GM18520 (cell line): ENCODE results near the gene FLRT2.

Experiments used
- ATAC-seq: cut with Tn5 transposase; IDR thresholded peaks from one replicate; pipeline ENCODE4 v1.9.1; 2021; ENCODE audit not compliant: unreplicated experiment

FLRT2 gene

DNA sequence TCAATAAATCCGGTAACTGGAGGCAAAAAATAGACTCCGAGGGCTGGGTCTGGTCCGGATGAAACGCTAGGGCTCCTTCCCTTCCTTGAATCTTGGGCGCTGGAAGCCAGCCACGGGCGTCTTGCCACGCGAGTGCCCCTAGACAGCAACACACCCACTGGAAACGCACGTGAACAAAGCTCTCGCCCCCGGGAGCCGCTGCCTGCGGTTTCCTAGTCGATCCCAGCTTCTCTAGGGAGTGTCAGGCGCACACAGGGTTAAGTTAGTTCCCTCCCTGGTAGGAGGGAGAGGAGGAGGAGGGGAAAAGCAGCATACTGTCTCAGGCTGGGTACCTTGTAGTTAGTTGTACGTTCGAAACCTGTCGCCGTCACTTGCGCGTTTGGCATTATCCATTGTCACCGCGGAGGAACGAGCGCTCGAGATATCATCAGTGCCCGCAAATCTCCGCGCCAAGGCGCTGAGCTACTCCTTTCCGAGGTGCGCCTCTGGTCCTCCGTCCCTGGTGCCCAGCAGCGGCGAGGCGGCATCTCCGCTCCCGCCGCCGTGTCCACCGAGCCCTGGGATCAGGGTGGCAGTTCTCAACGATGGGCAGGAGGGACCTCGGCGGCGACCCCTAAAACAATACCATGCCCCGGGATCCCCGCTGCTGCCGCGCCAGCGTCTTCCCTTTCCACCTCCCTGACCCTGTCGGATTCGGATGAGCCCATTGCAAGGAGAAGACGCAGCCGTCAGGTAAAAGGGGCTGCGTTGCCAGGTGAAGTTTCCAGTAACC lies at the start of gene FLRT2:
Gene FLRT2 (plus strand): TSS at position 342 of the 772 bp plus-strand sequence. CDS start 91,371 bp downstream, outside the sequence.
- ATAC-seq = no peak

DNA sequence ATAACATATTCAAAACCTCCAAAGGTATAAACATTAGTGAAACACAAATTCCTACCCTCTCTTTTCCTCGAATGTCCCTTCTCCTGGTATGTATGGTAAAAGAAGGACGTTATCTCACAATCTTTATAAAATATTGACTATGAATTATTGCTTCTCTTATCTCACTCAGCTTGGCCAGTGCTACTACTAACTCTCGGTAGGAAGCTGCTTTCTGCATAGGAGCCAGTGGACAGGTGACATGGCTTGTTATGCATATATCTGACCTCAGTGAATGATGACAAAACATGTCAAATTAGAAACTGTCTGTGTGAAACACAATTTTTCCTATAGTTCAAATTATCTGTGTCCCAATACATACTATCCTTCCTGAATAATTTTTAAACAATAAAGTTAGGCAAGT lies 48.5 kb upstream of the FLRT2 start:
- no peak for ATAC-seq

DNA sequence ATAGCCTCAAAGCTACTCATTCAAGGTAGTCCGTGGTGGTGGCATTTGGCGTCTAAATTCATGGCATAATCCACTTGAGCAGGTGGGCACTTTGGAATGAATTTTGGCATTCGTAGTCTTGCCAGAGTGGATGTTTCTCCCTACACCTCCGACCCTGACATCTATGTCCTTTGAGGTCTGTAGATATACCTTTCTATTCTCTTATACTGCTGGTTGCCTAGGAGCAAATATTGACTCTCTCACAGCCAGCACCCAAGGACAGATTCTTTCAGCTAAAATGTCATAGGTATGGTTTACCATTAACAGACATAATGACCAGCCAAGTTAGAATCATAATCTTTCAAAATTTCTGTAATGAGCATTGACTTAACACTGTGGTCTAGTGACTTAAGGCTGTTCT lies 47.4 kb upstream of the FLRT2 start:
- no peak for ATAC-seq

DNA sequence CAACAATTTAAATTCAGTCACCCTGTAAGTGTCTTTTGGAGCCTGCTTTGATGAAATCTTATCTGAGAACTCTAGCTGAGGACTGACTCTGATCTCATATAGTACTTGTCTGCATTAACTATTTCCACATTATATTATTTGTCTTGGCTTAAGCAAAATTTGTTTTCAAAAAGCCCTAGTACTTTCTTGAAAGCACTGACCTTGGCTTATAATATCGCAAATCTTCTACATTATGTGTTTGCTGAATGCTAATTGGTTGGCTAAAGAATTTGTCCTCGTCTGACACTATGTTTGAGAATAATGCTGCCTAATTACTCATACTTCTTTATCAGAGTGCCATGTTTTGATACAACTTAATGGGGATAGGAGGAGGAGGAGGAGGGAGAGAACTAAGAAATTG lies 46.9 kb upstream of the FLRT2 start:
- no peak for ATAC-seq

DNA sequence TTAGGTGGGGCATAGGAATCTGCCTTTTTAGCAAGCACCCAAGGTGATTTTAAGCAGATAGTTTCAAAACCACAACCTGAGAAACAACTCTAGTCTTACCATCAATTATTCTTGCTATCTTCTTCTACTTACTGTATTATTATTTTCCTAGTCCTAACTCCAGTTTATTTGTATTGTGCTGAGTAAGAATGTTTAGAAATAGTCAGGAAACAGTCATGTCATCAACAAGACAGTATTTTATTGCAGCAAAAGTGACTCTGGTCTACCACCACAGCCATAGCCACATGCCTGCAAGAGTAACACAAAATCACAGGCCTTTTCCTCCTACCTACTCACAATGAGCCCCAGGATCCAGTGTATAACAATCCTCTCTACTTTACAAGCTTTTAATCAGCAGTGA lies 46.3 kb upstream of the FLRT2 start:
- ATAC-seq = no peak

- no peak for ATAC-seq
These were observed 42.7 kb upstream of the FLRT2 start for GRCh38 chr14:85487215-85487614.

DNA sequence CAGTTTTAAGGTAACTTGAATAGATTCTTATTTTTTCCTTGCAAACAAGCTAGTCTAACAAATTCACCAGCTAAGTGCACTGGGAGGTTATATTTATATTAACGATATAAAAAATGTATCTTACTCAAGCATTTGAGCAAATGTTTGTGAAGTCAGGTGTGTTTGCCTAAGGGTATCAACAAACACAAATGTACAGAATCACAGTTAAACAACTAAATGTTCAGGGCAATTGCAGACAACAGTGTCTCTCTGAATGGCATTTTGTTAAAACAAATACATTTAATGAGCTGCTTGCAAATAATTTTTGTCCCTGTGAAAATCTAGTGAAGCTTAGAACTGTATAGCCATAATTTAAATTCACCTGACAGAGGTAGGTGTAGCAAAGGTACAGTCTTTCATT lies 28.2 kb upstream of the FLRT2 start:
- ATAC-seq = no peak

DNA sequence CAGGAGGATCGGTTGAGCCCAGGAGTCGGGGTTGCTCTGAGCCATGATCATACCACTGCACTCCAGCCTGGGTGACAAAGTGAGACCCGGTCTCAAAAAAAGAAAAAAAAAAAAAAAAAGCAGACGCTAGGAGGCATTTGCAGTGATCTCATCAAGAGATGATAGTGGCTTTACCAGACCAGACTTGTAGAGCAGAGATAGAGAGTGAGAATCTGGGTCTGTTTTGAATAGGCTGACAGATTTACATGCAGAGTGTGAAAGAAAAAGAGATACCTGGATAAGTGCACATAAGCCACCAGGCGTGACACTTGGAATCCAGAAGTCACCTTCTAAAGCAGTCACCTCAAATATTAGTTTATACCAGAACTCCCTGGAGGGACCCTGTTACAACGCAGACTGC lies 21.1 kb upstream of the FLRT2 start:
- ATAC-seq = no peak

DNA sequence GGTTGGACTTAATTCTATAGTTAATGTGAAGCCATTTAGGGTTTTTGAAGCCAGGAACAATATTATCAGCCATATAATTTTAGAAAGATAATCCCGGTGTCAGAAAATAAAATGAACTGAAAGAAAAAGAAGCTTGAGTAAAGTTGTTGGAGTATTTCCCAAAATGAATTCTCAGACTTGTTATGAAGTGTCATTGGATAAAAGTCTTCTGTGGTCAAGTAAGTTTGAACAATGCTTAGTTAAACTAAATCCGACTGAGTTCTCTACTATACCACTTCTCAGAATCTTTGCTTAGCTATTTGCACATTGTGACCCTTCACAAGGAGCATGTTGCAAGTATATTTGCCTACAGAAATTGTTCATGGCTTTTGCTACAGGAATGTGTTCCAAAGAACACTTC lies 17.5 kb upstream of the FLRT2 start:
- no peak for ATAC-seq

DNA sequence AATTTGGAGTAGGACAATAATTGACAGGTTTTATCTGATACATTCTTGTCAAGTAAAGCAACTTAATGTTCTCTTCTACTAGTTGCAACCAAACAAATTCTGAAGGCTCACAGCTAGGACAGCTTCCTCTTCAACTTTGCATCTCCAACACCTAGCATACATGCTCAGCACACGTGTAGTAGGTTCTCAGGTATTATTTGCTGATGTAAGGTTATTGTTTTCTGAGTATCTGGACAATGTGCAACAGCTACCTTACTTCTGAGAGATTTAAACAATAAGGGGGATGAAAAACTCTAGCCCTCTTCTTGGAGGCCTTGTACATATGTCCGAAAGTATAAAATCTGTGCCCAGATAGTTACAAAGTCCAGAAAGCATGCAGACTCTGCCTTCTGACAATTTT lies 15.5 kb upstream of the FLRT2 start:
- no peak for ATAC-seq

GRCh38 chr14:85516239-85517113 lies 13.5 kb upstream of the FLRT2 start:
- ATAC-seq = no peak

- no peak for ATAC-seq
These were observed 12.7 kb upstream of the FLRT2 start for GRCh38 chr14:85517114-85517688.

DNA sequence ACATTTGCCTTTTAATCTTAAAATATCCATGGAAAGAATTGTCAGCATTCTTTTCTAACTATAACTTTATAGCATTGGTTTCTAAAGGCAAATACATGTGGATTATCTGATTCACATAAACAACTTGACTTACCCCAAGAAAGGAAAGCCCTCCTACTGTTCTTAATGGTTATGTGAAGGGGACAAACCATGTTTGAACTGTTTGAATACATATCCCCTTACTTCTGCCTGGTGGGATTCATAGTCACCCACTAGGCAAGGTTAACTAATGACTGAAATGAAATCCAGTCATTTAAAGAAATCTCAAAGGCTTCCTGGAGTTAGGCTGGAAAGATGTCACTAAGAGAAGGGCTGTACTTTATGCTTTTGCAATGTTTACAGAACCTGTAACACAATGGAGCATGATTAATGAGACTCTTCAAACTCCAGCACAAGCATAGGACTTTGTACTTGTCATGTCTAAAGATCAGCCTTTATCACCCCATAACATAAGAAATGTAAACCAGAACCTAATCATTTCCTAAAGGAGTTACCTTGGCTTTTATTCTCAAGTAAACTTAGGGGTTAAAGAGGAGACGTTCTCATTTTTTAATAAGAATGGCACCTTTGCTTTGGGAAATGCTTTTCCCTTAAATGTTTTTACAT lies 10.2 kb upstream of the FLRT2 start:
- no peak for ATAC-seq

- no peak for ATAC-seq
These were observed 9.4 kb upstream of the FLRT2 start for GRCh38 chr14:85520581-85520980.

DNA sequence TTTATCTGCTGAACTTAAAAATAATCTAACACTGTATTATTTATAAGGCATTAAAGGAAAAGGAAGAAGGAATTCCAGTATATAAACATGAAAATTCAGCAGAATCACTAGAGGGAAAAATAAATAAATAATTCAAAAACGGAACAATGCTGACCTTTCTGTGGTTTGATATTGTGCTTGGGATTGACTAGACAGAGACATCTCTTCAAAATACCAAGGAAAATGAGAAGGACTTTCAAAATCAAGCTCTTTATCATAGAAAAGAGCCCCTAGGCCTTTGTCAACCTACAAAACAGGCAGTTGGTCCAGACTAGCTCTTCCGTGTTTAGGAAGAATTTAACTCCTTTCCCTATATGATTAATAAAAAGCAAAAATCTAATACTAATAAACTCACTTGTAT lies 6.3 kb upstream of the FLRT2 start:
- ATAC-seq = no peak

GRCh38 chr14:85527006-85527405 lies 2.9 kb upstream of the FLRT2 start:
- no peak for ATAC-seq

DNA sequence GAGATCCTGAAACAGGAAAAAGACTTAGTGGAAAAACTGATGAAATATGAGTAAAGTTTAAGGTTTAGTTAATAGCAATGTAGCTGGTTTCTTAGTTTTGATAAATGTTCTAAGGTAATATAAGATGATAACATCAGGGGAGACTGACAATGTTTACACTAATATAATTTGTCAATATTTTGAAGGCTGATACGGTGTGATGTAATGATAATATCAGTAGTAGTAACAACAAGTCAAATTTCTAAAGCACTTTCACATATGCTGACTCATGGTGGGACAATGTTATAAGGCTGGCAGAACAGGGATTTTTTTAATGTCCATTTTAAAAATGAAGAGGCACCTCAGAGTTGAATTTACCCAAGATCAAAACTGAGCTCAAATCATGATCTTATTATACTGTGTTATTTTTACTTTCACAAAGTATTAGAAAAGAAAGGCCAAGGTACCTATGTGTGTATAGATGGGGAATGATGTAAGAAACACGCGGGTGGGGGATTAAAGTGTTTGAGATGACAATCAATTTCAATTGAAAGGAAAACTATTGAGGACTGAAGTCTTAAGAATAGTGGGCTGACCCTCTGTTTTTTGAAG lies 2.4 kb upstream of the FLRT2 start:
- ATAC-seq = no peak

- no peak for ATAC-seq
These were observed 1.7 kb upstream of the FLRT2 start for GRCh38 chr14:85528080-85528896.

DNA sequence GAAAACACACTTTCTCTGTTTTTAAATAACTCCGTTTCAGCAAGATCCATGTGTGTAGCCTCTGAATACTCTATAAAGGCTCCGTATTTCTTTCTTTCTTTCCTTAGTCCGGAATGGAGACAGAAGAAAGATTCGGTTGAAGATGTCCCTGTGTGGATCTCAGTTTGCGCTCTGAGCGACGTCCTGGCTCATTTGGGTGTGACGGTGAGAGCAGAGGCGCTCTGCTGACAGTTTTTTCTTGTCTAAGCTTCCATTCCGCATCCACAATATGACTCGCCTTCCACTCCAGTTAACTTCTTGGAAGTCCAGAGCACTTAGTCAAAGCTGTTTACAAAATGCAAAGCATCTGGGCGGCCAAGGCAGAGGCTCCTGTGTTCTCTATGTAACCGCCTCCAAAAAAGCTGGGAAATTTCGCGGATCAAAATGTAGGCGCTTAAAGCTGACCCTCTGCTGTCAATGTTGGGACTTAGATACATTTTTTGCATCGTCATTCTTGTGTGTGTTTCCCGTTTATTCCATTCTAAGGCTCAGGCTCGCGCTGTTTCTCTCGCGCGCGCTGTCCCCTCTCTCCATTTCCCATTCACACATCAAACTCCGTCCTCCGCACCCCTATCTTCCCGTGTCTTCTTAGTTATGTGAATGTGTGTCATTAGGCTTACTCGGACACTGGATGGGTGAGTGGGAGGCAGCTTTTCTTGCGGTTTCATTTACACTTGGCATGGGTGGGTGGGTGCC lies 880 bp upstream of the FLRT2 start:
- no peak for ATAC-seq

GRCh38 chr14:85530626-85531025 lies 682 bp downstream of the FLRT2 start:
- ATAC-seq = no peak
